HCT116 (cell line): ENCODE data around the gene ITPR2. TPM values are rescaled to one million over a fixed set of nuclear protein-coding genes. Genes with fewer than 3 reads are reported as not detected.
A peak's percentile ranks its signal among the peaks of the same experiment; 100 is the strongest.

Experiments used
- ATAC-seq: fragments of 200-7000 bp; cut with Tn5 transposase; 2 replicates; pipeline ENCODE4 v1.9.1; 2020; ENCODE audit warnings: mild to moderate bottlenecking, moderate library complexity
- BruUV-seq: library from RNA; stranded (reverse); fragments of 400-500 nt; replicated peaks from 2 replicates; lab custom pipeline; 2021; lab: Mats Ljungman, UMichigan
- CTCF ChIA-PET: fragments of 300-600 bp; sonication (Branson Sonifier 250); formaldehyde crosslinking; loops from one replicate; lab custom pipeline; 2021; ENCODE audit warnings: antibody characterized with exemption; lab: Charles Lee
- POLR2A ChIA-PET: fragments of 300-600, 350-600 bp; sonication (Branson Sonifier 250); formaldehyde crosslinking; loops from one replicate; lab custom pipeline; 2021; ENCODE audit warnings: antibody characterized with exemption; lab: Charles Lee
- RAD21 ChIA-PET, 2 experiments: fragments of 300-600 bp; sonication (Branson Sonifier 250); formaldehyde crosslinking; loops; one replicate each; lab custom pipeline; 2023; ENCODE audit warnings: low total read pairs in 2 of 2; ENCODE audit not compliant: uncharacterized antibody in 2 of 2, unreplicated experiment in 2 of 2, low non-redundant PET in 1 of 2; lab: Charles Lee
- DNase-seq: peaks from one replicate; pipeline ENCODE4 v3.0.0-alpha.2; 2010; ENCODE audit warnings: low read depth, low spot score
- H2AFZ ChIP-seq: fragments of 200-600 bp; shearing (Covaris generic), sonication (generic); 2 replicates; pipeline ENCODE4 v1.6.1; 2017; ENCODE audit warnings: low read depth, mixed run types, mixed read lengths, antibody characterized with exemption, low read length; ENCODE audit not compliant: poor library complexity, severe bottlenecking
- H3K27ac ChIP-seq: 2 replicates; pipeline ENCODE4 v1.5.1; 2012; ENCODE audit warnings: low read depth, low read length
- H3K27me3 ChIP-seq: fragments of 200-600 bp; sonication (generic); 2 replicates; pipeline ENCODE4 v1.6.1; 2016; ENCODE audit warnings: mixed run types, low read length, mixed read lengths; ENCODE audit not compliant: insufficient read depth
- H3K36me3 ChIP-seq, 2 experiments: fragments of 200-500 bp in 1 of 2; fragments of 200-600 bp in 1 of 2; sonication (Bioruptor generic) in 1 of 2; sonication (generic) in 1 of 2; 2 replicates each; pipeline versions ENCODE4 v1.5.1 to v1.6.1; 2014 to 2016; ENCODE audit warnings: low read length in 2 of 2, inconsistent platforms in 1 of 2, mixed read lengths in 1 of 2, mixed run types in 1 of 2; ENCODE audit not compliant: insufficient read depth in 2 of 2, control insufficient read depth in 1 of 2
- H3K4me1 ChIP-seq, 2 experiments: fragments of 200-600 bp in 1 of 2; sonication (generic) in 1 of 2; 2 replicates each; pipeline versions ENCODE4 v1.5.1 to v1.6.1; 2012 to 2017; ENCODE audit warnings: low read length in 2 of 2, inconsistent platforms in 1 of 2, mild to moderate bottlenecking in 1 of 2, mixed read lengths in 1 of 2, mixed run types in 1 of 2, moderate library complexity in 1 of 2; ENCODE audit not compliant: insufficient read depth in 2 of 2, control insufficient read depth in 1 of 2
- H3K4me2 ChIP-seq: fragments of 200-600 bp; sonication (generic); 2 replicates; pipeline ENCODE4 v1.6.1; 2017; ENCODE audit warnings: mixed run types, low read length, mixed read lengths
- H3K4me3 ChIP-seq, 2 experiments: fragments of 200-600 bp in 1 of 2; sonication (generic) in 1 of 2; replicated peaks in 1 of 2; 2 replicates each; pipeline ENCODE4 v1.5.1; 2011 to 2016; ENCODE audit warnings: low read length in 2 of 2, control low read depth in 1 of 2, low read depth in 1 of 2, mild to moderate bottlenecking in 1 of 2, mixed read lengths in 1 of 2, mixed run types in 1 of 2
- H3K79me2 ChIP-seq: fragments of 200-600 bp; sonication (generic); 2 replicates; pipeline ENCODE4 v1.6.1; 2017; ENCODE audit warnings: mild to moderate bottlenecking, mixed run types, low read length, moderate library complexity, mixed read lengths; ENCODE audit not compliant: insufficient read depth
- H3K9ac ChIP-seq: fragments of 200-600 bp; sonication (generic); 2 replicates; pipeline ENCODE4 v1.6.1; 2016; ENCODE audit warnings: low read length, mixed read lengths
- H3K9me2 ChIP-seq: fragments of 200-600 bp; sonication (generic), shearing (Covaris generic); 2 replicates; pipeline ENCODE4 v1.6.1; 2017; ENCODE audit warnings: mixed run types, mild to moderate bottlenecking, moderate library complexity; ENCODE audit not compliant: insufficient read depth
- H3K9me3 ChIP-seq, 2 experiments: fragments of 200-500 bp in 1 of 2; fragments of 200-600 bp in 1 of 2; sonication (Bioruptor generic) in 1 of 2; sonication (generic) in 1 of 2; 2 replicates each; pipeline ENCODE4 v1.6.1; 2014 to 2017; ENCODE audit warnings: low read length in 2 of 2, mixed read lengths in 2 of 2, inconsistent platforms in 1 of 2, low read depth in 1 of 2, mild to moderate bottlenecking in 1 of 2, mixed run types in 1 of 2, moderate library complexity in 1 of 2; ENCODE audit not compliant: control insufficient read depth in 1 of 2, insufficient read depth in 1 of 2
- H4K20me1 ChIP-seq: fragments of 200-600 bp; sonication (generic), shearing (Covaris generic); 2 replicates; pipeline ENCODE4 v1.6.1; 2017; ENCODE audit warnings: mixed run types, mild to moderate bottlenecking, moderate library complexity; ENCODE audit not compliant: insufficient read depth
- CBX3 ChIP-seq: IDR thresholded peaks from 2 replicates; pipeline ENCODE4 v1.6.1; 2012; ENCODE audit warnings: low read depth
- ELF1 ChIP-seq: IDR thresholded peaks from 2 replicates; pipeline ENCODE4 v1.6.1; 2012; ENCODE audit warnings: low read depth, borderline replicate concordance
- EZH2 ChIP-seq: fragments of 200-600 bp; sonication (generic); IDR thresholded peaks from 2 replicates; pipeline ENCODE4 v1.6.1; 2017; ENCODE audit warnings: antibody characterized with exemption, mixed run types
- EZH2phosphoT487 ChIP-seq: fragments of 200-600 bp; IDR thresholded peaks from 2 replicates; pipeline ENCODE4 v1.6.1; 2018; ENCODE audit warnings: antibody characterized with exemption, borderline replicate concordance
- RAD21 ChIP-seq: IDR thresholded peaks from 2 replicates; pipeline ENCODE4 v1.6.1; 2012; ENCODE audit warnings: low read depth, mild to moderate bottlenecking
- YY1 ChIP-seq: IDR thresholded peaks from 2 replicates; pipeline ENCODE4 v1.6.1; 2011; ENCODE audit warnings: low read length, low read depth, moderate library complexity, mild to moderate bottlenecking; ENCODE audit not compliant: insufficient replicate concordance; ENCODE audit errors: extremely low read depth
- intact Hi-C: fragments of 100-400 bp; cut with micrococcal nuclease; formaldehyde crosslinking; loops from 2 replicates; pipeline ENCODE4 v1.10.0; 2022
- total RNA-seq: library from RNA; stranded (reverse); gene quantifications from one replicate; pipeline ENCODE4 v1.2.1, GENCODE V29; 2021; ENCODE audit not compliant: unreplicated experiment
- TF ChIP-seq, protein P1 (sequence below), 3 experiments: fragments of 200-600 bp in 1 of 3; sonication (generic) in 1 of 3; IDR thresholded peaks in 2 of 3; conservative IDR thresholded peaks in 1 of 3; 2 replicates each; pipeline ENCODE4 v1.5.1; 2012 to 2017; ENCODE audit warnings: low read depth in 2 of 3, low read length in 2 of 3, antibody characterized with exemption in 1 of 3, borderline replicate concordance in 1 of 3, control low read depth in 1 of 3, mild to moderate bottlenecking in 1 of 3, mixed read lengths in 1 of 3, mixed run types in 1 of 3, moderate library complexity in 1 of 3; ENCODE audit not compliant: insufficient read depth in 1 of 3
- TF ChIP-seq, protein P2 (sequence below): IDR thresholded peaks from 2 replicates; pipeline ENCODE4 v1.6.1; 2012; ENCODE audit warnings: low read depth
- TF ChIP-seq, protein P3 (sequence below): IDR thresholded peaks from 2 replicates; pipeline ENCODE4 v1.6.1; 2012

ITPR2 gene
- total RNA-seq, 1 experiment from 2014 or later = 6.5 TPM

DNA sequence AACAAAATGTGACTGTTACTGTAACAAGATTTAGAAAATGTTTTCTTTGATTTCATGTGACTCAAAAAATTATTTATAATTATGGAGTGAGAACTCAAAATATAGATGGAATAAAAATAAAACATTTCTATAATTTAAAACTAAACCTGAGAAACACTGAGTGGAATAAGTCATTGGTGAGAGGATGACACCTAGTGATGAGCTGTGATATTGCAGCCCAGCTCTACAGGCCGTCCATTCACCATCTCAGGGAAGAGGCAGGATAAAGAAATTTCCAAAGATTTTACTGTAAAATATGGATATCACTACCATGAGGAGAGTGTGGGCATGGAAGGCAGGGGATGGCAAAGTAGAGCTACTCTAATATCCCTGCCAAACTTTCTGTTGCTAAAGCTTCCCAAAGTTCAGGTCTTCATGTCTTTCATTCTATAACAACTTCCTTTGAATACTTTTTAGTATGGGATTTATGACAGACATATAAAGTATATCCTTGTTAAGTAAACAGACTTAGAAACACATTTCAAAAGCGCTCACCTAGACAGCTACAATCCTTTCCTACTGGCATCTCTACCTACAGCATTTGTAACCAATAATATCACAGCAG, 308.0 kb downstream of the ITPR2 start:
- H3K27me3 ChIP-seq = no peaks in the 10 kb centered on the region
- CTCF ChIA-PET = interaction anchor here (0.9 to 1.0 kb wide), 3 partner anchors 9 to 428 kb away, joined by 3 to 5 read pairs (median 3); no protein-coding TSS in a partner anchor
- TF ChIP-seq EZH2 (no peak), CBX3 (peak; percentile 65; the same call in 1 of the 2 replicates), RAD21 (peak; percentile 55; the same call in 1 of the 2 replicates)
- TF ChIP-seq, protein P1, sequence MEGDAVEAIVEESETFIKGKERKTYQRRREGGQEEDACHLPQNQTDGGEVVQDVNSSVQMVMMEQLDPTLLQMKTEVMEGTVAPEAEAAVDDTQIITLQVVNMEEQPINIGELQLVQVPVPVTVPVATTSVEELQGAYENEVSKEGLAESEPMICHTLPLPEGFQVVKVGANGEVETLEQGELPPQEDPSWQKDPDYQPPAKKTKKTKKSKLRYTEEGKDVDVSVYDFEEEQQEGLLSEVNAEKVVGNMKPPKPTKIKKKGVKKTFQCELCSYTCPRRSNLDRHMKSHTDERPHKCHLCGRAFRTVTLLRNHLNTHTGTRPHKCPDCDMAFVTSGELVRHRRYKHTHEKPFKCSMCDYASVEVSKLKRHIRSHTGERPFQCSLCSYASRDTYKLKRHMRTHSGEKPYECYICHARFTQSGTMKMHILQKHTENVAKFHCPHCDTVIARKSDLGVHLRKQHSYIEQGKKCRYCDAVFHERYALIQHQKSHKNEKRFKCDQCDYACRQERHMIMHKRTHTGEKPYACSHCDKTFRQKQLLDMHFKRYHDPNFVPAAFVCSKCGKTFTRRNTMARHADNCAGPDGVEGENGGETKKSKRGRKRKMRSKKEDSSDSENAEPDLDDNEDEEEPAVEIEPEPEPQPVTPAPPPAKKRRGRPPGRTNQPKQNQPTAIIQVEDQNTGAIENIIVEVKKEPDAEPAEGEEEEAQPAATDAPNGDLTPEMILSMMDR (IDR thresholded peaks at IDR 0.05 in 2 of 3, conservative IDR thresholded peaks at IDR 0.05 in 1 of 3; ENCODE audit: borderline replicate concordance in 1 of 3, insufficient read depth in 1 of 3, low read depth in 2 of 3, low read length in 2 of 3) = peak; percentile 35 to 72 (median 72); a peak in 5 of 6 replicates
- TF ChIP-seq, all 23 proteins: peak for 3
- intact Hi-C loops = loop anchor here (1.0 kb wide), 1 partner anchor 428 kb away; no protein-coding TSS in a partner anchor
- Histone ChIP-seq H3K4me2 (no peak overlapping the region), H3K36me3 (no peaks in the 10 kb centered on the region), H3K9me3 (peaks cover 6 to 9% of the 10 kb centered on the region in 2 experiments; a peak in 2 of 4 replicates), H3K79me2 (no peaks in the 10 kb centered on the region), H3K4me1 (no peaks in the 10 kb centered on the region), H3K9me2 (no peaks in the 10 kb centered on the region), H3K9ac (no peak overlapping the region), H3K27ac (no peak overlapping the region), H4K20me1 (no peaks in the 10 kb centered on the region), H2AFZ (no peak overlapping the region), H3K4me3 (no peak overlapping the region)
- DNase-seq = peak; percentile 23
- POLR2A ChIA-PET = no interaction called here
- no TSS peak for BruUV-seq
- ATAC-seq = no peak
- RAD21 ChIA-PET = interaction anchor here in 1 of 2 experiments (0.8 kb wide), 1 partner anchor 100 kb away, joined by 3 read pairs; no protein-coding TSS in a partner anchor

DNA sequence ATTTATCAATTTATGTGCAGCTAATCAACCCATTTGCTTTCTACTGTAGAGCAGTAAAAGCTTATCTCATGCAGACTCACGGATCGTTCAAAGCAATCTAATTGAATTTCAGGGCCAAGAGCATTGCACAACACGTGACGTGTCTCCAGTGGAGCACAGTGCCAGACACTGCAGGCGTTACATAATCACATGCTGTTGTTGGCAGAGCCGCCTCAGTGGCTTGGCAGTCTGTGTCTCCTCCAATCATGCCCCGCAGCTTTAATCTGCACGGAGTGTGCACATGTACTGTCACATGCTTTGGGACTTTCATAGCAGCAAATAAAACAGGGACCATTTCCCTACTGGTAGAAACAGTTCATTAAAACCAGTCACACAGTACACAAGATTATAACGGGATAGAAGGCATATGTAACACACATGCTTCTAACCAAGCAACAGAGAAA, 309.3 kb downstream of the ITPR2 start:
- RAD21 ChIA-PET = no interaction called here
- TF ChIP-seq, protein P2, sequence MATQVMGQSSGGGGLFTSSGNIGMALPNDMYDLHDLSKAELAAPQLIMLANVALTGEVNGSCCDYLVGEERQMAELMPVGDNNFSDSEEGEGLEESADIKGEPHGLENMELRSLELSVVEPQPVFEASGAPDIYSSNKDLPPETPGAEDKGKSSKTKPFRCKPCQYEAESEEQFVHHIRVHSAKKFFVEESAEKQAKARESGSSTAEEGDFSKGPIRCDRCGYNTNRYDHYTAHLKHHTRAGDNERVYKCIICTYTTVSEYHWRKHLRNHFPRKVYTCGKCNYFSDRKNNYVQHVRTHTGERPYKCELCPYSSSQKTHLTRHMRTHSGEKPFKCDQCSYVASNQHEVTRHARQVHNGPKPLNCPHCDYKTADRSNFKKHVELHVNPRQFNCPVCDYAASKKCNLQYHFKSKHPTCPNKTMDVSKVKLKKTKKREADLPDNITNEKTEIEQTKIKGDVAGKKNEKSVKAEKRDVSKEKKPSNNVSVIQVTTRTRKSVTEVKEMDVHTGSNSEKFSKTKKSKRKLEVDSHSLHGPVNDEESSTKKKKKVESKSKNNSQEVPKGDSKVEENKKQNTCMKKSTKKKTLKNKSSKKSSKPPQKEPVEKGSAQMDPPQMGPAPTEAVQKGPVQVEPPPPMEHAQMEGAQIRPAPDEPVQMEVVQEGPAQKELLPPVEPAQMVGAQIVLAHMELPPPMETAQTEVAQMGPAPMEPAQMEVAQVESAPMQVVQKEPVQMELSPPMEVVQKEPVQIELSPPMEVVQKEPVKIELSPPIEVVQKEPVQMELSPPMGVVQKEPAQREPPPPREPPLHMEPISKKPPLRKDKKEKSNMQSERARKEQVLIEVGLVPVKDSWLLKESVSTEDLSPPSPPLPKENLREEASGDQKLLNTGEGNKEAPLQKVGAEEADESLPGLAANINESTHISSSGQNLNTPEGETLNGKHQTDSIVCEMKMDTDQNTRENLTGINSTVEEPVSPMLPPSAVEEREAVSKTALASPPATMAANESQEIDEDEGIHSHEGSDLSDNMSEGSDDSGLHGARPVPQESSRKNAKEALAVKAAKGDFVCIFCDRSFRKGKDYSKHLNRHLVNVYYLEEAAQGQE = no peak
- TF ChIP-seq ELF1 = no peak
- TF ChIP-seq, protein P3, sequence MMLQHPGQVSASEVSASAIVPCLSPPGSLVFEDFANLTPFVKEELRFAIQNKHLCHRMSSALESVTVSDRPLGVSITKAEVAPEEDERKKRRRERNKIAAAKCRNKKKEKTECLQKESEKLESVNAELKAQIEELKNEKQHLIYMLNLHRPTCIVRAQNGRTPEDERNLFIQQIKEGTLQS = no peak
- no peak for TF ChIP-seq EZH2phosphoT487
- TF ChIP-seq YY1 = no peak

More for the DNA sequence above, 309.3 kb downstream of the ITPR2 start:
- ChIA-PET POLR2A (no interaction called here), CTCF (no interaction called here)
- H3K4me3 ChIP-seq = no peak overlapping the region
- no peaks in the 10 kb centered on the region for H3K79me2 ChIP-seq
- no peak overlapping the region for H3K9ac ChIP-seq
- BruUV-seq = no TSS peak
- DNase-seq = no peak
- intact Hi-C loops = no loop called here
- H3K9me2 ChIP-seq = no peaks in the 10 kb centered on the region
- H3K9me3 ChIP-seq = peaks cover 6 to 9% of the 10 kb centered on the region in 2 experiments; a peak in 2 of 4 replicates
- H2AFZ ChIP-seq = no peak overlapping the region
- H3K4me1 ChIP-seq = no peaks in the 10 kb centered on the region
- ATAC-seq = no peak
- H4K20me1 ChIP-seq = no peaks in the 10 kb centered on the region
- no peaks in the 10 kb centered on the region for H3K36me3 ChIP-seq
- H3K27me3 ChIP-seq = no peaks in the 10 kb centered on the region
- H3K27ac ChIP-seq = no peak overlapping the region
- H3K4me2 ChIP-seq = no peak overlapping the region
